GM18505 (cell line): Measurements from ENCODE around the gene ARHGAP12.
"Not testable (repeated sequence)": the region's sequence is repeated elsewhere in the genome, so short reads cannot be mapped to it uniquely, and the experiment has no call there.

Experiments
- ATAC-seq: cut with Tn5 transposase; IDR thresholded peaks from one replicate; pipeline ENCODE4 v1.9.1; 2021; ENCODE audit not compliant: unreplicated experiment
- POLR2A ChIP-seq: IDR thresholded peaks from 4 replicates; pipeline ENCODE4 v1.6.1; 2011; ENCODE audit warnings: borderline replicate concordance; ENCODE audit not compliant: insufficient read depth, insufficient read length; ENCODE audit errors: extremely low read depth

ARHGAP12 gene, protein sequence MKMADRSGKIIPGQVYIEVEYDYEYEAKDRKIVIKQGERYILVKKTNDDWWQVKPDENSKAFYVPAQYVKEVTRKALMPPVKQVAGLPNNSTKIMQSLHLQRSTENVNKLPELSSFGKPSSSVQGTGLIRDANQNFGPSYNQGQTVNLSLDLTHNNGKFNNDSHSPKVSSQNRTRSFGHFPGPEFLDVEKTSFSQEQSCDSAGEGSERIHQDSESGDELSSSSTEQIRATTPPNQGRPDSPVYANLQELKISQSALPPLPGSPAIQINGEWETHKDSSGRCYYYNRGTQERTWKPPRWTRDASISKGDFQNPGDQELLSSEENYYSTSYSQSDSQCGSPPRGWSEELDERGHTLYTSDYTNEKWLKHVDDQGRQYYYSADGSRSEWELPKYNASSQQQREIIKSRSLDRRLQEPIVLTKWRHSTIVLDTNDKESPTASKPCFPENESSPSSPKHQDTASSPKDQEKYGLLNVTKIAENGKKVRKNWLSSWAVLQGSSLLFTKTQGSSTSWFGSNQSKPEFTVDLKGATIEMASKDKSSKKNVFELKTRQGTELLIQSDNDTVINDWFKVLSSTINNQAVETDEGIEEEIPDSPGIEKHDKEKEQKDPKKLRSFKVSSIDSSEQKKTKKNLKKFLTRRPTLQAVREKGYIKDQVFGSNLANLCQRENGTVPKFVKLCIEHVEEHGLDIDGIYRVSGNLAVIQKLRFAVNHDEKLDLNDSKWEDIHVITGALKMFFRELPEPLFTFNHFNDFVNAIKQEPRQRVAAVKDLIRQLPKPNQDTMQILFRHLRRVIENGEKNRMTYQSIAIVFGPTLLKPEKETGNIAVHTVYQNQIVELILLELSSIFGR

DNA sequence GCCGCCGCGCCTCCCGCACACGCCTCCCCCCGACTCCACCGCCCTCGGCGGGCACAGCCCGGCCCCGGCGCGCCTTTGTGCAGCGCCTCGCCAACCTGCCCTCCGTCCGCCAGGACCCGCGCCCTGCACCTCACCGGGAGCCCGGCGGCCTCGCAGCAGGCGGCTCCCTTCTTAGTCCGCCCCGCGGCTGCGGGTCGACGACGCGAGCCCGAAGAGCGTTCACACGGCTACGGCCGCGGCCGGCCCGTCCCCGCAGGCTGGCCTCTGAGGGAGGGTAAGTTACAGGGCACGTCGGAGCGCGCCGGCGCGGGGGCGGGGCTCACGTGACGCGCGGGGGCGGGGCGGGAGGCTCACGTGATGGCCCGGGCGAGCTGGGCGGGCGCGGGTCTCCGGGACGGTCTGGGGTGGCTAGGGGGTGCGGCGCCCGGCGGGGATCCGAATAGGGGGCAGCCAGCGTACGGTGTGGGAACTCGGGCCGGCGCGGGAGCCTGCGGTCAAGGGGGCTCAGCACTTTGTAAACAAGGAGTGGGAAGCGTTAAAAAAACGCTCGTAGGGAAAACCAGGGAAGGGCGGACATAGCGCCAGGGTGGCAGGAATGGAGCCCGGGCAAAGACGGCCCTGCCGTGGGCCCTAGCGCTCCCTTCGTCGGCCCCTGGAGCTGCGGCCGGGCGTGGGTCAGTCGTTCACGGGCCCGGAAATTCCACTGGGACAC, at the start of gene ARHGAP12:
ARHGAP12 (minus strand) TSS at position 283 of the 712 bp plus-strand sequence. CDS start 19,976 bp downstream, outside the sequence.
- peak; percentile 75 for ATAC-seq
- peak; percentile 71 for TF ChIP-seq POLR2A

DNA sequence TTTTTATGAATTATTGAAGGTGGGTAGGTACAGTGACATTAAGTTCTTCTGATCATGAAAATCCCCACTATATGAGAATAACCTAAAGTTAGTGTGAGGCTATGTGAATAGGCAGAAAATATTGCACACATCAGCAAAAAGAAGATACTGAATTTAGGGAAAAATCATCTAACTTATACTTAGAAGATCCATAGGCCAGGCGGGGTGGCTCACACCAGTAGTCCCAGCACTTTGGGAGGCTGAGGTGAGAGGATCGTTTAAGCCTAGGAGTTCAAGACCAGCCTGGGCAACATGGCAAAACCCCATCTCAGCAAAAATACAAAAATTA, 49.5 kb upstream of the ARHGAP12 start:
- TF ChIP-seq POLR2A, result no peak
- no peak for ATAC-seq

DNA sequence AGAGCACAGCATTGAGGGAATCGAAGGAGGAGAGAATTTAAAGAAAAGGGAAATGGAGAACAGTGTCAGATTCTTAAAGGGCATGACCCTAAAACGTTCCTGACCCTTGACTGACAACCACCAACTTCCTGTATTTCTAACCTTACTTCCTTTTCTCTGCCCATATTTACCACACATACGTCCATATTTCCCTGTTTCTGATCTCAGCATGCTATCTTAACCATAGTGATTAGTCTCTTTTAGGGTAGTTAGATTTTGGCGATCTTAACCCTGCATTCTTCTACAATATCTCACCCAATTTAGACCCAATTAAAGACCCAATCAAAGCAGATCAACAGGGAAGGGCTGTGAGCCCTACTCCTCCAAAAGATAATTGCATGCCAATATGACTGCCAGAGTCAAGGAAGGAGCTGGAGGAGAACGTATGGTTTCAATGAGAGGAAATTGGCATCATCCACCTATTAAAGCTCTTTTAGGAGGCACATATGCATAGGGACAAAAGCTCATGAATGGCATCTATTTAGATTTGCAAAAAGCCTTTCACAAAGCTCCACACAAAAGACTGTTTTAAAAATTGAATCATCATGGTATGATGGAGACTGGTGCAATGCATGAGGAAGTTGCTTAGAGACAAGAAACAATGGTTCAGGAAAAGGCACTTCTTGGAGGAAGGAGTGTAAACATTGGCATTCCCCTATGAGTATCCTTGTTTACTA, 49.0 kb upstream of the ARHGAP12 start:
- no peak for TF ChIP-seq POLR2A
- no peak for ATAC-seq

DNA sequence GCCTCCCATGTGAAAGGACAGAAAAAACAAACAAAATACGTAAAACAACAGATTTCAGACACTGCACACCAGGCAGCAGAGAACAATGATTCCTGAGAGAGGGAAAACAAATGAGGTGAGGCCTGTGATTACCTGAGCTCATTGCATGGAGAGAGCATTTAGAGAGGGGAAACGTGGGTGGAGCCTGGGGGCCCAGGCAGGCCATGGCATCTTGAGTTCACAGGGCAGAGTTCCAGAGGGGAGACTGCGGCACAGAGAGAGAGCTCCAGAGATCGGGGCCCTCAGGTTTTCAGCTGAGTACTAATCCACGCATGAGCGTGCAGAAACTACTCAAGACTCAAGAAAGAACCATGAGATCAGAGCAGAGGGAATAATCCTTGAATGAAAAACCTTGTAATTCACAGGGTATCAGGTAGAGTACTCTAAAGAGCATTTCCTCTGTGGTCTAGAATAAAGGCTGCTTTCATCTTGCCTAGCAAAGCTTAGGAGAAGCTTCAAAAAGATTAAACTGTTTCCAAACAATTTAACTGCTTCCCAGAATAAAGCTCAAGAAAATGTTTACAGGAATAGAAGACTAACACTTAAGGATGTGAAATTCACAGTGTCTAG, 46.6 kb upstream of the ARHGAP12 start:
- no peak for ATAC-seq
- TF ChIP-seq POLR2A, result no peak

DNA sequence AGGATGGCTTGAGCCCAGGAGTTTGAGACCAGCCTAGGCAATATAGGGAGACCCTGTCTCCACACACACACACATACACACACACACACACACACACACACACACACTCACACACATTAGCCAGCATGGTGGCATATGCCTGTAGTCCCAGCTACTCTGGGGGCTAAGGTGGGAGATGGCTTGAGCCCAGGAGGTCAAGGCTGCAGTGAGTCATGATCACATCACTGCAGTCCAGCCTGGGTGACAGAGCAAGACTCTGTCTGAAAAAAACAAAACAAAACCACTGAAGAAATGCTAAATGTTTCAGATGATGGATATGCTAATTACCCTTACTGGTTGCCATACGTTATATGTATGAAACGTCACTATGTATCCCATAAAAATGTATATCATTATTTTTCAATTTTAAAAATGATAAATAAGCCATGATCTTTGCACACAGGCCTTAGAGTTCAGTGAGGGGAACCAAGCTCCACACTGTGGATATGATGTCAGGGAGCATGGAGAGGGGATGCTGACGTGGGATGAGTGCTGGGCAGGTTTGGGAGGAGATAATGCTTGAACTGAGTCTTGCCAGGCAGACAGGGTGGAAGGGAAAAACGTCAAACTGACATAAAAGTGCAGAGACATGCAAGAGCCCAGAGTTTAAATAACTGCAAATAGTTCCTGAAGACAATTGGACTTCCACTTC, 45.9 kb upstream of the ARHGAP12 start:
- TF ChIP-seq POLR2A, result no peak
- no peak for ATAC-seq

DNA sequence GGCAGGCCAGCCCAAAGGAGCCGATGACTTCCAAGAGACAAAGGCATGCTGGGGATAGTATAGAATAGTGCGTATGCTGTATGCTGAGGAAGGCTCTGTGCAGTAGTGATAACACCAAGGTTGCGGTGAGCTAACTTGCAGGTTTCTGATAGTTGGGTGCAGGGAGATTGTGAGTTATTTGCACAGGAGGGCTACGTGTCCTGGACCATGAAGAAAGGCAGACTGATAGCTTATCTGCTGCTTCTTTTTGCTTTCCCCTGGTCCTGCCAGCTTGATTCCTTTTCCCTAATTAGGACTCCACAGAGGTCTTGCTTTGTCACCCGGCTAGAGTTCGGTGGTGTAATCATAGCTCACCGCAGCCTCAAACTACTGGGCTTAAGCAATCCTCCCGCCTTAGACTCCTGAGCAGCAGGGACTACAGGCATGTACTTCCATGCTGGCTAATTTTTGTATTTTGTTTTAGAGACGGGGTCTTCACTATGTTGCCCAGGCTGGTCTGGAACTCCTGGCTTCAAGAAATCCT, 43.9 kb upstream of the ARHGAP12 start:
- TF ChIP-seq POLR2A, result no peak
- no peak for ATAC-seq

DNA sequence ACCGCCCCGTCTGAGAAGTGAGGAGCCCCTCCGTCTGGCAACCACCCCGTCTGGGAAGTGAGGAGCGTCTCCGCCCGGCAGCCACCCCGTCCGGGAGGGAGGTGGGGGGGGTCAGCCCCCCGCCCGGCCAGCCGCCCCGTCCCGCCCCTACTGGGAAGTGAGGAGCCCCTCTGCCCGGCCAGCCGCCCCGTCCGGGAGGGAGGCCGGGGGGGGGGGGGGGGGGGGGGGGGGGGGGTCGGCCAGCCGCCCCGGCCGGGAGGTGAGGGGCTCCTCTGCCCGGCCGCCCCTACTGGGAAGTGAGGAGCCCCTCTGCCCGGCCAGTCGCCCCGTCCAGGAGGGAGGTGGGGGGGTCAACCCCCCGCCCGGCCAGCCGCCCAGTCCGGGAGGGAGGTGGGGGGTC, 41.2 kb upstream of the ARHGAP12 start:
- ATAC-seq, result not testable (repeated sequence)

DNA sequence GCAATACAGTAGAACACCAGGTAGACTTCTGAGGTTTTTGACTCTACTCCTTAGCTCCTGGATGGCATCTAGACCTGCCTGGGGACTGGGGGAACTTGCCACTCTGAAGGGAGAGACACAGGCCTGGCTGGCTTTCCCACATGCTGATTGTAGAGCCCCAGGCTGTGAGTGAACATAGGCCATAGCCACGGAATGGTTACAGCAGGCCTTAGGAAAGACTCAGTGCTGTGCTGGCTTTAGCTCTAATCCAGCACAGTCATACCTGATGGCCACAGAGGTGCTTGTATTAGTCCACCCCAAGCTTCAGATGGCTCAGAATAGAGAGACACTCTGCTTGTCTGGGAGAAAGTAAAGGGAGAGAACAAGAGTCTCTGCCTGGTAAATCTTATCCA, 35.0 kb upstream of the ARHGAP12 start:
- no peak for TF ChIP-seq POLR2A
- no peak for ATAC-seq

DNA sequence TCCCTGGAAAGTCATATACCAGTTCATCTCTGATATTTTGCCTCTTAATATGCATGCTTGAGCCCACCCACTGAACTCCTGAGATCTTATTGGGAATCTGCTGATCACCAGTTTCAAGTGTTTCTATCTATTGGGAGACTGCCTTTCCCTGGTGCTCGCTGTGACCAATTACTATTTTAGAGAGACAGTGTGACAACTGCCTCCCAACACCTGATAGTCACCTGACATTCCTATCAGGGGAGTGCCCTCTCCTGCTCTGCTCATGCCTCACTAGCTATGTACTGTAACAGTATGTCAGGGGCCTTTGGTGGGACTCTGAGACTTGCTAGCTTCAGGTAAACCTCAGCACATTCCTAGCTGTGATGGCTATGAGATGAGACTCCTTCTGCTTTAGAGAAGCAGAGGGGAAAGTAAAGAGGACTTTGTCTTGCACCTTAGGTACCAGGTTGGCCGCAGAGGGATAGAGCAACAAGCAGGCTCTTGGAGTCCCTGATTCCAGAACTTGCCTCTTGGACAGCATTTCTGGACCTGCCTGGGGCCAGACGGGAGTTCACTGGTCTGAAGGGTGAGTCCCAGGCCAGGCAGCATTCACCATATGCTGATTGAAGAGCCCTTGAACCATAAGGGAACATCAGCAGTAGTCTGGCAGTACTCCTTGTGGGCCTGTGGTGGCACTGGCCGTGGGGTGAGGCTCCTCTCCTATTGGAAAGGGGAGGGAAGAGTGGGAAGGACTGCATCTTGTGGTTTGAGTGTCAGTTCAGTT, 34.4 kb upstream of the ARHGAP12 start:
- ATAC-seq, result no peak
- no peak for TF ChIP-seq POLR2A

DNA sequence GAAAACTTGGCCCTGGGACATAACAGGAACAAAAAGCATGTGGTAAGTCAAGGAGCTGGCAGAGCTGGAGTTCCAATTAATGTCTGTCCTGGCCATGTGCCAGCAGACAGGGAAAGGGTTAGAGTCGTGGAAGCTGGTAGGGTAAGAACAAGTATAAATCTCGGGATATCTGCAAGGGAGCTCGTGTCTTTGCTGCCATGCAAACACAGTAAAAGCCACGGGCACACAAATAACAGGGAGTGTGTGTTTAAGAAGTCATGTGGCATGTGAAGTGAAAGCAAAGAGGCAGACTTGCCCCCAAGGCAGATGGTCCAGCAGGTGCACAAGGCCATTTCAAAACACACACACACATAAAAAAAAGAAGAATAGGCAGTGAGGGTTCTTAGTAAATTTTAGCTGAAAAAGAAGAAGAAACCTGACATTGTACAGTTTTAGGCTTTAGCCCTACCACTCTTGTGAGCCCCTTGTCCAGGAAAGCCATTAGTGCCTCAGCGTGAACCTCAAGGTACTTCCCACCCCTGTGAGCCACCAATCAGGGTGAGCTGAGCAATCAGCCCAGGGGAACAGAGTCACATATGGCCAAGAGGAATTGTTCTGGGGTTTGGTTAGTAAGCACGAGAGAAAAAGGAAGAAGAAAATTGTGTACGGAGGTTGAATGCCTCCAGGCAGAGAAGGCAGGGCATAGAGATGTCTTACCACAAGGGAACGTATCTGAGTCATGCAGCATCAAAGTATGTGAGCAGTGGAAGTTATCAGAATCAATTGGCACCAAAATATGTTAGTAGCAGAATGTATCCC, 32.8 kb upstream of the ARHGAP12 start:
- peak; percentile 52 for ATAC-seq
- no peak for TF ChIP-seq POLR2A
